Sciatic nerve (tissue), 2 donors: ENCODE results near the gene METTL25B. TPM values are rescaled to one million over a fixed set of nuclear protein-coding genes. Genes with fewer than 3 reads are reported as not detected.

Experiments
- ATAC-seq: fragments of 200-7000 bp; cut with Tn5 transposase; one replicate; pipeline ENCODE4 v1.9.1; 2020; ENCODE audit warnings: mild to moderate bottlenecking, moderate library complexity
- DNase-seq: peaks from one replicate; pipeline ENCODE4 v3.0.0-alpha.2; 2020; ENCODE audit warnings: low spot score
- intact Hi-C: fragments of 100-400 bp; cut with DNase I; formaldehyde crosslinking; loops from one replicate; pipeline ENCODE4 v1.14.2; 2022
- total RNA-seq: library from RNA; stranded (reverse); fragmentation: NEBNext Ultra II Directional; extraction: Animal tissue kit (Norgen Biotek cat#: 25700); gene quantifications from one replicate; pipeline ENCODE4 v1.2.1, GENCODE V29; 2021
- donor health status: DM: no; HTN: no; CAD: no.
- donor health status: DM: no; HTN: no; CAD: no.

METTL25B gene
- total RNA-seq, 1 donor from 2014 or later: 35.9 TPM

DNA sequence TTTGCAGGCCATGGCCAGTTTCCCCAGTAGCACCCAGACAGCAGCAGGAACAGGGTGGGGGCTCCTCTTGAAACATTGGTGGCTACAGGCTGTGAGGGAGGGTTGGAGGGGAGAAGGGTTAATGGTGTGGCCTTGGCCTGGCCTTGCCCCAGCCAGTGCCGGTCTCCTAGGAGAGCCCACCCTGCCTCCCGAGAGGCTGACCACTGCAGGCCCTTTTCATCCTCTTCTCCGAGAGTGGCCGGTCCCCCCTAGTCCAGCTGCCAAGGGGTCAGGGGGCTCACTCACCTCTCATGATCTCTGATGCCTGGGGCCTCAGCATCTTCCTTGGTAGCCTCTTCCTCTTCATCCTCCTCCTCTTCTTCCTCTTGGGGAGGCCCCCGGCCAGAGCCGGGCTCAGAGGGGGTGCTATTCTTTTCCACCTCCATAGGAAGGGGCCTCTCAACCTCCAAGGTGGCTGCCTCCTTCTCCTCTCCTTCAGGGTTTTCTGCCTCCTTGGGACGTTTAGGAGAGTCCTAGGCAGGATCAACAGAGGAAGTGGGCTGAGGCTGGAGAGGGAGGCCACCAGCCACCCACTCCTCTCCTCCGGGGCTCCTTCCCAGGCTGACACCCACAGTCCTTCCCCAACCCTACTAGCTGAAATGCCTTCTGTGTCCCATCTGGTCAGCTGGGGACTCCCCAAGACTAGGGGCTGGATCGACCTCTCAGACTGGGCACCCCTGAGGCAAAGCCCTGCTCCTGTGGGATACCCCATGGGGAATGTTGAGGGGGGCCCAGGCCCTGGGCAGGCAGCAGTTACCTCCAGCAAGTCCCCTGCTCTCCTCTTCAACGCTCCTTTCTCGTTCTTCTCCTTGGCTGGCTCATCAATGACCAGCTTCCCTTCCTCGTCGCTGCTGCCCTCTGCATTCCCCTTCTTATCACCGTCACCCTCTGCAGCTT is 15.4 kb downstream of the METTL25B start:
- intact Hi-C loops: loop anchor here (5.0 kb wide), 1 partner anchor 1511 kb away; no protein-coding TSS in a partner anchor
- ATAC-seq: no peak
- no peak for DNase-seq

- DNase-seq: no peak
- intact Hi-C loops: loop anchor here (5.0 kb wide), 1 partner anchor 1512 kb away; no protein-coding TSS in a partner anchor
- no peak for ATAC-seq
These were observed 16.1 kb downstream of the METTL25B start for GRCh38 chr1:156744344-156744743.

GRCh38 chr1:156744786-156745419 is 16.6 kb downstream of the METTL25B start:
- ATAC-seq (no peak), DNase-seq (no peak)
- intact Hi-C loops: loop anchor here (5.0 kb wide), 1 partner anchor 1513 kb away; no protein-coding TSS in a partner anchor

DNA sequence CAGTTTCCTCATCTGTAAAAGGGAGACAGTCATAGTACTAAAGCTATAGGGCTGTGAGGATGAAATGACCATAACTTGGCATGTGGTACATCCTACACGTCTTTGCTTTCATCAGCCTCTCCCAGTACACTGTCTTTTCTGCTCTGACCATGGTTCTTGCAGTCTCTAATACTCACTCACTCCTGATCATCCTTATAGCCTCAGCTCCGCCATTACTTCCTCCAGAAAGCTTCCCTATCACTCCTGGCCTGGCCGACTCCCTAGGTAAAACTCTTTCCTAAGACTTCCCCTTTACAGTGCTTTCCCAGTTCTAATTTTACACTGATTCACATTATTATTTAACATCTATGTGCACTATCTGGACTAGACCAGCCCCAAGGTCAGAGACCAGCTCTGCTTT is 17.6 kb downstream of the METTL25B start:
- DNase-seq: no peak
- intact Hi-C loops: no loop called here

DNA sequence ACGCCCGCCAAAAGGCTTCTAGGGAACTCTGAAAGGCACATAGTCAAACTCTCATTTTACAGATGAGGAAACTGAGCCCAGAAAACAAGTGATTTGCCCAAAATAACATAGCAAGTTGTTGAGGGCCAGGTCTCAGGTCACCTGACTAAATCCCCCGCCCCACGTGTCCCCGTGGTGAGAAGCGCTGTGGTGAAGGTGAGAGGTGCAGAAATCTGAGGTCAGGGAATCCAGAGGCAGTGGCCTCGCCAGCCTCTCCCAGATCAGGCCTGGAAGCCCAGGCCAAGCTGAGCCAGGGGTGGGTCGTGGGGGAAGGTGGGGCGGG is 18.1 kb downstream of the METTL25B start:
- DNase-seq (no peak), ATAC-seq (no peak)
- intact Hi-C loops: no loop called here

More for the DNA sequence above, 17.6 kb downstream of the METTL25B start:
- ATAC-seq: no peak

DNA sequence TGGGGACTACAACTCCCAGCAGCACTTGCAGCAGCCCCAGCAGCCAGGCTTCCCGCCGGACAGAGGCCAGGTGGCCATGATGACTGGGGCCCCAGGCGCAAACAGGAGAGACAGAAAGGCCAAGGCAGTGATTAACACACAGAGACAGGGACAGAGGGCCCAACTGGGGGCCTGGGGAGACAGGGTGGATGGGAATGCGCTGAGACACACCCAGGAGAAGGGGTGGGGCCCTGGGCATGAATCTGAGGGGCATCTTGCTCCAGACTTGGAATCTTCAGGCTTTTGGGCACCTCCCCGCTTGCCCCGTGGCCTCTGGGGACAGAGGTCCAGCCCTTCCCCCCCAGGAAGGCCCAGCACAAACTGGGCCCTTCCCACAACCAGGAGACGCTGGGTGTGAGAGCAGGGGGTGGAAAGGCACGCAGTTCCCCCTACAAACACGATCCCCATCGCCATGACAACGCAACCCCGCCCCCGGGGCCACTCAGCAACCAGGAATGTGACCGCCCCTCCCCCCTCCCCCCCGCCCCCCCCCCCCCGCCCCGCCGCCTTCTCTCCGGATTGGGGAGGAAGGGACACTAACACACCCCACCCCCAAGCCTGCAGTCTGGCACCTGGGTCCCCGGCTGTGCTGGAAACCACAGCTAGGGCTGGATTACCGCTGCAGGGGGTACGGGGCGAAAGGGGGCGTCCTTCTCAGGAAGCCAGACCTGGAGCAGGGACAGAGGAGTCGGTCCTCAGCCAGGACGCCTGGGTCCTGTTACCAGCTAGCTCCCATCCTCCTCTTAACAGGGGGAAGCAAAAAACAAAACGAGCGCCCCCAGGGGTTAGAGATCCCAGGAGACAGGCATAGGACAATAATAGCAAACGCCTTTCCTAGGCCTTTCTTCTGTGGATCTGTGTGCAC is 18.7 kb downstream of the METTL25B start:
- intact Hi-C loops: no loop called here
- ATAC-seq (peak; percentile 82), DNase-seq (peak; percentile 98)

DNA sequence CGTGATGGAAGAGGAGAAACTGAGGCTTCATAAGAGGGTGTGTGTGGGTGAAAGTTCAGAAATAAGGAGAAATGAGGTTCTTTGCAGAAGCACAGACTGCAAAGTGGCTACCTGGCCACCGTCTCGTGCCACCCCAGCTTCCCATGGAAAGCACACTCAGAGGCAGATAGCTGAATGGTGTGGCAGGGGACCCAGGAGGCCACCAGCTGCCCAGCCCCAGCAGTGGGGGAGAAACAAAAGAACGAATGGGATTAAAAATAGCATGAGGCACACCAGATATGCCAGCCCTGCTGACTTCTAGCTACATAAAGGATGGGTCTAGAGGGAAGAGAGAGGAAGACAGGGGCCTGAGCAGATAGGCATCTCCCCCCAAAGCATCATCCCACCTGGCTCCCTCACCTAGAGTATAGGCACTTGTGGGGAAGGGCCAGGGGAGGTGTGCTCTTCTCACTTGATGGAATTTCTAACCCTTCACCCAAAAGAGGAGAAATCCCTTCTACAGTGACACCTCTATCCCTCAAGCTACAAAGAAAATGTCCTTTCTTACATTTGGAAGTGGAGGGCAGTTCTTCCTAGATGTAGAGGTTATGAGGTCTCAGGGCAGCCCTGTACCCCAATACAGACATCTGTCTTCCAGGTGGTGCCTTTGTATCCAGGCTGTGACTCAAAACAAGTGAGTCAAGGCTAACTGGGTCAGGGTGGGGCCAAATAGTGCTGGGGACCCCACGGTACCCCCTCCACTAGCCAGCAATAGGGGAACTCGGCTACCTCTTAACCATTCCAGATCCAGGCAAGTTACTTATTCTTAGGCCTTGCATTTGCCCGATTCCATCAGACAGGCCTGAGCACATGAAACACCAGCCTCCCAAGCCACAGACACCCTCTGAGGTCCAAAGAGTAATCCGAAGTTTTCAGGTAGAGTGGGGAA is 19.7 kb downstream of the METTL25B start:
- DNase-seq (no peak), ATAC-seq (no peak)
- intact Hi-C loops: no loop called here

GRCh38 chr1:156748670-156749418 is 20.6 kb downstream of the METTL25B start:
- ATAC-seq (peak; percentile 7), DNase-seq (no peak)
- intact Hi-C loops: no loop called here

DNA sequence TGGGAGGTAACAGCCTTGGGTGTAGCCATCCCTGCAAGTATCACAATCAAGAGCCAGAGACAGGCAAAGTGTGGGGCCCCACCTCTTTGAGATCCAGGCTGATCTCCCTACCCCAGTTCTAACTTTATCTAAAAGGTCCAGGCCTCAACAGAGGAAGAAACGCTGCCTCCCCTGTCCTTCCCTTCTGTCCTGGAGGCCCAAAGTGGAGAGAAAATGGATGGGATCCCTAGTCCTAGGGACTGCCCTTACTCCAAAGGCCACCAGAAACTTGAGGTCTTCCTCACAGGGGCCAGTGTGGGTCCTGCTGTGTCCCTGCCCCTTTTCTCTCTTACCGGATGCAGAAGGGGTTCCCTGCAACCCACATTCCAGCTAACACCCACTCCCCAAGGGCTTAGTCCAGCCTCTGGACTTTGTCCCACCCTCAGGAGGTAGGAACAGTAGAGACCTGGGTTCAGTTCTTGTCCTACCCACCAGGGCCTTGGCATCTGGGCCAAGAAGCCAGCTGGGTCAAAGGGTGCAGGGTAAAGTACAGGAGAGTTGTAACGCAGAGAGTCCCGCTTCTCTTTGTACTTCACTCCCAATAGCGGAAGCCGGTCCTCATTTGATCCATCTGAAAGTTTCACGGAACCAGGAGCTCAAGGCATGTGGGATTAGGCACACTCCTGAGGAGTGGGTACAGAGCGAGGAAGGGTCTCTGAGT is 21.3 kb downstream of the METTL25B start:
- ATAC-seq: no peak
- intact Hi-C loops: no loop called here
- DNase-seq: no peak

- ATAC-seq: no peak
- intact Hi-C loops: no loop called here
- DNase-seq: no peak
These were observed 22.0 kb downstream of the METTL25B start for GRCh38 chr1:156750191-156750672.

DNA sequence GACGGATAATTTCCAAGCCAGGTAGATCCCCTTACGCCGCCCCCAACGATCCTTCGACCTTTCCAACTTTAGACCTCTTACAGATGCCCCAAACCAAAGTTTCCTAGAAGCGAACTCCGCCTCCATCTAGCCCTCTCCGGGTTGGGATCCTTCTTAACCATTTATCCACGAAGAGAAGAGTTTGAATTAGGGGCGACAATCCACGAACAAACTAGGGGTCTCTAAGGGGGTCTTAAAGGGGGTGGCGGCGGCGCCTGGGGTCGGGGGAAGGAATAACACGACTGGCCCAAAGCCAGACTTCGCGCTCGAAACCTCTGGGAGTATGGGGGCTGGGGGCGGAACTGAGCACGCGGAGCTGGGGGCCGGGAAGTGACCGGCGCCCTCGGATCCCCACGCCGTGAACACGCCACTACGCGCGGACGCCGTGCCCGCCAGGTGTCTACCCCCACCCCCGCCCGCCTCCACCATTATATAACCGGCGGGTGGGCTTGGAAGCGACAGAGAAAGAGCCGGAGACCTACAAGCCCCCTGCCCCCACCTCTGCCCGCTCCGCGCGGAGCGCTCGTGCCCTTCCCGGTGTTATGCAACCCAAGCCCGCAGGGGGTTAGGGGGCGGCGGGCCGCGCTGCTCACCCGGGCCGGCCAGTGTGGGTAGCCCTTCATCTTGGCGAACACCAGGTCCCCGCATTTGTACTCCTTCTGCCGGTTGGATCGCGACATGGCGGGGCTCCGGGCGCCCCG is 22.6 kb downstream of the METTL25B start:
- DNase-seq (peak; percentile 84), ATAC-seq (no peak)
- intact Hi-C loops: no loop called here

DNA sequence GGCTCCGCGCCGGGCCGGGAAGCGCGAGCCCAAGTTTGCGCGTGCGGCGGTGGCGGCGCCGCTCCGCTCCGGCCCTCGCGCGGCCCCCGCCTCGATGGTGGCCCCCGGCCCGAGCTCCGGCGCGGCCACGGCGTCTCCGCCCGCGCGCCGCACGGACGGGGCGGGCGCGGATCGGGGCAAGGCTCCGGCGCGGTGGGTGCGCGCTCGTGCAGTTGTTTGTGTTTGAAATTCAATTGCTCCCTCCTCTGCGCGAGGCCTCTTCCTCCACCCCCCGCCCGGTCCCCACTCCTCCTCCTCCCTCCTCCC is 23.1 kb downstream of the METTL25B start, which contains the start of gene HDGF:
Gene HDGF (minus strand): TSS at position 225 of the 306 bp plus-strand sequence. CDS start 246 bp downstream, outside the sequence.
- ATAC-seq (no peak), DNase-seq (no peak)
- intact Hi-C loops: no loop called here

DNA sequence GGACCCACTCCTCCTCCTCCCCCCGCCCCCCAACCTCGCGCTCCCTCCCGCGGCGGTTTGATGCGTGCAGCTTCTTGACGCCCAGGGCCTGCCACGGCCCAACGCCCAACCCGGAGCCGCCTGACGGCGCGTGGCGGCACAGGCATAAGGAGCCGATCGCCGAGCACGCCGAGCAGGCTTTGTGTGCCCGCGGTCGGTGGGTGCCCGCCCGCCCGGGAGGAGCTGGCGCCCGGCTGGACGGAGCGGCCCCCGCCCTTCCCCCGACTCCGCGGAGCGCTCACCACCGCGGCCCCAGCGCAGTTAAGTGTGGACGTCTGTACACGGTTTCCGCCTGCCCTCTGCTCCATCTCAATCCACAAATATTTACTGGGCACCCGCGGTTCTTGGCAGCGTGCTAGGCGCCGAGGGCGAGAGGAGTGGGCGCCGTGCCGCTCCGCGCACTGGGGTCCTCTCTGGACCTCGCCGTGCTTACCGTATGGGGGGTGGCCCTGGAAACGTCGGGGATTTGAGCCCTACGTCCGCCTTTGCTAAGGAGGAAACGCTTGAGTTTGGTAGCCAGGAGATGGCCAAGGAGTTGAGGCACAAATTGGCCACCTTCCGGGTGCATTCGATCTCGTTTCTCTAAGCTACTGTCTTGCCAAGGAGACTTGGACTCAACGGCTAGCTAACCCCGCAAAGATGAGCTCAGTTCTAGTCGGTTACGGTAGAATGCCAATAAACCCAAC is 23.6 kb downstream of the METTL25B start:
- ATAC-seq: peak; percentile 85
- intact Hi-C loops: no loop called here
- DNase-seq: peak; percentile 98

GRCh38 chr1:156752843-156753482 is 24.7 kb downstream of the METTL25B start:
- DNase-seq (peak; percentile 50), ATAC-seq (no peak)
- intact Hi-C loops: no loop called here

DNA sequence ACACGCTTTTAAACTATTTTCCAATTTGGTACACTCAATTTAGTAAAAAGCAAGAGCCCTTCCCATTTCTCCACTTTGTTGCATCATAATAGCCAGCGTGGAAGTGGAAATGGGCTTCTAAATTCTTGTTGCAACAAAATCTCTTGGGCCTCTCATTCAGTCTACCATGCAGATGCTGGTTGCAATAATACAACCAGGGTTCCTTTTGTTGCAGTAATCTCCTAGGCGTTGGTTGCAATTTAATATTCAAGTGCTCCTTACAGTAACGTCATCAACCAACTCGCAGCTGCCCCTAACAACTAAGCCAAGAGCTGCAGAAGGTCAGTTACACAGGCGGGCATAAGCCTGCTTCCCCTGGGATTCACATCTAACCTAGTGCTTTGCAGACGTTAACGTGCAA is 25.9 kb downstream of the METTL25B start:
- ATAC-seq (no peak), DNase-seq (no peak)
- intact Hi-C loops: no loop called here
